ENCODE data around the gene LRRC75B. TPM values are rescaled to one million over a fixed set of nuclear protein-coding genes. Genes with fewer than 3 reads are reported as not detected.

The LRRC75B gene
- total and polyA plus RNA-seq, 9 donors = 2.5 to 26.5 (median 22.1) TPM

DNA sequence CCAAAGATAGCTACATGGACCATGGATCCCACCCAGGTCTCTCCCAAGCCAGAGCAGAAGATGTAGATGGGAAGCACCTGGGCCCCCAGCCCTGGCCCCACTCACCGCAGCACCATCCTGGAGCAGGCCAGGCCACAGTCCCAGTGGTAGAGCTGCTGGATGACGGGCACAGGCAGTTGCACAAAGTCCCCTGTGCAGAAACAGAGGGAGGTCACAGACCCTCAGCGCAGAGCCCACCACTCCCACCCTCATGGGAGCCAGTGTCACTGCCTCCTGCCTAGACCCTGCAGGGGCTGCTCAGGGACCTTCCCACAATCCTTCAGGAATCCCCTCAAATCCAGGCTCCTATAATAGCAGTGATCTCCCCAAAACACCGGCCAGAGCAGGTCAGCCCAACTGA is 44.1 kb downstream of the LRRC75B start:
- no peaks in the 10 kb centered on the region for H3K27me3 ChIP-seq
- no peak for DNase-seq
- no peaks in the 10 kb centered on the region for H3K9me3 ChIP-seq
- intact Hi-C loops (cut with DNase I) = no loop called here
- H3K36me3 ChIP-seq = no peaks in the 10 kb centered on the region
- TF ChIP-seq, protein P1, sequence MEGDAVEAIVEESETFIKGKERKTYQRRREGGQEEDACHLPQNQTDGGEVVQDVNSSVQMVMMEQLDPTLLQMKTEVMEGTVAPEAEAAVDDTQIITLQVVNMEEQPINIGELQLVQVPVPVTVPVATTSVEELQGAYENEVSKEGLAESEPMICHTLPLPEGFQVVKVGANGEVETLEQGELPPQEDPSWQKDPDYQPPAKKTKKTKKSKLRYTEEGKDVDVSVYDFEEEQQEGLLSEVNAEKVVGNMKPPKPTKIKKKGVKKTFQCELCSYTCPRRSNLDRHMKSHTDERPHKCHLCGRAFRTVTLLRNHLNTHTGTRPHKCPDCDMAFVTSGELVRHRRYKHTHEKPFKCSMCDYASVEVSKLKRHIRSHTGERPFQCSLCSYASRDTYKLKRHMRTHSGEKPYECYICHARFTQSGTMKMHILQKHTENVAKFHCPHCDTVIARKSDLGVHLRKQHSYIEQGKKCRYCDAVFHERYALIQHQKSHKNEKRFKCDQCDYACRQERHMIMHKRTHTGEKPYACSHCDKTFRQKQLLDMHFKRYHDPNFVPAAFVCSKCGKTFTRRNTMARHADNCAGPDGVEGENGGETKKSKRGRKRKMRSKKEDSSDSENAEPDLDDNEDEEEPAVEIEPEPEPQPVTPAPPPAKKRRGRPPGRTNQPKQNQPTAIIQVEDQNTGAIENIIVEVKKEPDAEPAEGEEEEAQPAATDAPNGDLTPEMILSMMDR (IDR thresholded peaks at IDR 0.05) = no peak
- TF ChIP-seq POLR2A (IDR thresholded peaks at IDR 0.05) (no peak), EP300 (IDR thresholded peaks at IDR 0.05) (no peak)
- H3K4me3 ChIP-seq = no peak overlapping the region
- 96 to 97% (median 96%) methylated on average over 4 of the region's 4 CpGs for WGBS, 3 donors
- peaks cover 9% of the 10 kb centered on the region for H3K4me1 ChIP-seq (ENCODE audit: insufficient read depth)
- no peak overlapping the region for H3K27ac ChIP-seq

DNA sequence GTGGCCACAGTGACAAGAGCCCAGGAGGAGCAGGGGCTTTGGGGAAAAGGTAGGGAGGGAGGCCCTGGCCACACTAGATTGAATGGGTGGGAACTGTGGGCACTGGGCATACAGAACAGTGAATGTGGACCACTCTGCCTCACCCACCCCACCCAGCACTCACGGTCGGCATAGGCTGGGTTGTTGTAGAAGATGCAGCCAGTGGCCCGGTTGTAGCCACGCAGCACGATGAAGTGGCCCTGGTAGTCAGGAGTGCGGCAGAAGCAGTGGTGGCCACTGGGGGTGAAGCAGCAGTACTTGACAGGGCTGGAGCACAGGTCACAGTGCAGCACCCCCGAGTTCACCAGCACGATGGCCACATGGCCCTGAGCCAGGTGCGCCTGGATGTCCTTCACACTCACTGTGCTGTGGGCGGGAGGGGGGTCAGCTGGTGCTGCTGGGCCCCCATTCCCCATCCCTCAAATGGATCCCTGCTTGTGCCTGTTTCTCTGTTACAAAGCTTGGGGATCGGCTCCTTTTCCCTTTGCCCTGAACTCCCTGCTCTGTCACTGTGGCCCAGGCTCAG is 49.1 kb downstream of the LRRC75B start:
- Histone ChIP-seq H3K36me3 (no peaks in the 10 kb centered on the region), H3K27me3 (no peaks in the 10 kb centered on the region), H3K4me1 (ENCODE audit: insufficient read depth) (peaks cover 3% of the 10 kb centered on the region), H3K9me3 (no peaks in the 10 kb centered on the region), H3K27ac (peak overlapping the region in 1 of 2 donors; percentile 54), H3K4me3 (no peak overlapping the region)
- no peak for DNase-seq
- TF ChIP-seq POLR2A (IDR thresholded peaks at IDR 0.05) (no peak), EP300 (IDR thresholded peaks at IDR 0.05) (no peak)
- TF ChIP-seq, protein P1 (IDR thresholded peaks at IDR 0.05) = no peak
- intact Hi-C loops (cut with DNase I) = no loop called here
- 80 to 86% (median 86%) methylated on average over 11 of the region's 11 CpGs for WGBS, 3 donors

DNA sequence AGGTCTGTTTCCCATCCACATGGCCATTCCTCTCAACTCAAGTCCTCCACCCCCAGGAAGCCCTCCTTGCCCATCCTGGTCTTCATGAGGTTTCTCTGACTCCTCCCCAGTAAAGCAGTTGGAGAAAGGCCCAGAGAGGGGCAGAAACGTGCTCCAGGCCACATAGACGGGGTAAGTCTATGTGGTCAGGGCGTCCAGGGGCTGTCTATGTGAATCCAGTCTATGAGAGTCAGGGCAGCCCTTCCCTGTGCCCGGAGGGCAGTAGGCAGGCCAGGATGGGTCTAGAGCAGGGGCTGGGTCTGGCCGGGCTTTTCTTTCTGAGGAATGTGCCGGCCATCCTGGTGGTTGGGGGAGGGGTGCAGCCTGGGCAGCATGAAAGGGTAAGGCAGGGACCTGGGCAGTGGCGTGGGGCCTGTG is 49.7 kb downstream of the LRRC75B start:
- TF ChIP-seq EP300 (IDR thresholded peaks at IDR 0.05) (no peak), POLR2A (IDR thresholded peaks at IDR 0.05) (no peak)
- TF ChIP-seq, protein P1 (IDR thresholded peaks at IDR 0.05) = no peak
- H3K27me3 ChIP-seq = no peaks in the 10 kb centered on the region
- no peak overlapping the region for H3K27ac ChIP-seq
- H3K9me3 ChIP-seq = no peaks in the 10 kb centered on the region
- intact Hi-C loops (cut with DNase I) = no loop called here
- no peaks in the 10 kb centered on the region for H3K36me3 ChIP-seq
- no peak for DNase-seq
- WGBS, 3 donors = 83 to 92% (median 87%) methylated on average over 7 of the region's 7 CpGs
- no peak overlapping the region for H3K4me3 ChIP-seq
- peaks cover 3% of the 10 kb centered on the region for H3K4me1 ChIP-seq (ENCODE audit: insufficient read depth)

DNA sequence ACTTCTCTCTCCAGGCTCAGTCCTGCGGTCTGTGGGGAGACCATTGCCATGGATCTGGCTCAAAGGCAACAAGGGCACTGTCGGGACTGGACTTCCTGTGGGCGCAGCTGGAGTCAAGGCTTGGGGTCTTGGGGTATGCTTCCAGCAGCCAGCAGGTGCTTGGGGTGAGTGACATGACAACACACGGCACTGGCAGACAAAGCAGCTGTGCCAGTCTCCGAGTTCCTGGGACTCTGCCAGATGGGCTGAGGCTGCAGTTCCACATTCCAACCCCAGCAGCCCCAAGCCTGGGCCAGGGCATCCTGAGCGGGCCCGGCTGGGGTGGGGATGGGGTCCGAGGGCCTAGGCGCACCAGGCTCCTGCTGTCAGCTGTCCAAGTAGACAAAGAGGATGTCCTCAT is 50.2 kb downstream of the LRRC75B start:
- no peak overlapping the region for H3K4me3 ChIP-seq
- H3K36me3 ChIP-seq = no peaks in the 10 kb centered on the region
- no peak overlapping the region for H3K27ac ChIP-seq
- WGBS, 3 donors = 76 to 93% (median 84%) methylated on average over 8 to 9 of the region's 9 CpGs
- intact Hi-C loops (cut with DNase I) = no loop called here
- no peaks in the 10 kb centered on the region for H3K9me3 ChIP-seq
- H3K4me1 ChIP-seq (ENCODE audit: insufficient read depth) = peaks cover 3% of the 10 kb centered on the region
- TF ChIP-seq POLR2A (IDR thresholded peaks at IDR 0.05) (no peak), EP300 (IDR thresholded peaks at IDR 0.05) (no peak)
- TF ChIP-seq, protein P1 (IDR thresholded peaks at IDR 0.05) = no peak
- H3K27me3 ChIP-seq = no peaks in the 10 kb centered on the region
- no peak for DNase-seq
